Measurements from ENCODE around the gene ZBTB42.

ZBTB42 gene

DNA sequence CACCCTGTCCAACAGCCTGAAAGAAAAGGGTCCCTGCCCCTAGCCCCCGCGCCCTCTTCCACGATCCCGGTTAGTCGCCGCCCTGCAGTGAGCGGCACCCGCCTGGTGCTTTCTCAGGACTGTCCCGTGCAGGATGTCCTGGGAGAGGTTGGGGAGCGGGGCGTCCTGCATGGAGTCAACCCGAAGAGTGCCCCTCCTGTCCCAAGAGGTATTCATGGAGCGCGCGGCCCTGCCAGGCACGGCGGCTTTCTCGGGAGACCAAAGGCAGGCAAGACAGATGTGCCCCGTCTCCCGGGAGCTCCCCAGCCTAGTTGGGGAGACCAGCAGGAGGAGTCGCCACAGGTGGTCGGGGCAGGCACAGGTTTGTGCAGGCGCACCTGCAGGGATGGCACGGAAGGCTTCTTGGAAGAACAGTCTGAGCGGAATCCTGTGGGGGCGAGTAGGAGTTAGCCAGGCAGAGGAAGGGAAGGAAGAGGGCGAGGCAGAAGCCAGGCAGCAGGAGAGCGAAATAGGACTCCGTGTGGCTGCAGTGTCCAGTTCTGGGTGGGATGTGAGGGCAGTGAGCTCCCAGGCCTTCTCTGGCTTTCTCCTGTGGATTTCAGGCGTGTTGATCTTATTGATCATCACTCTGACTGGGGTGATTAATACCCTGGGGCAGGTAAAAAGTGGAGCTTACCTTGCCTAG is 47.2 kb upstream of the ZBTB42 start:
- TF ChIP-seq EGR1 (IDR thresholded peaks at IDR 0.05): no peak
- TF ChIP-seq TAF1 (IDR thresholded peaks at IDR 0.05; ENCODE audit: low read depth): no peak
- no peak for TF ChIP-seq RAD21 (IDR thresholded peaks at IDR 0.05; ENCODE audit: low read depth)
- no peak for TF ChIP-seq NFIC (IDR thresholded peaks at IDR 0.05)
- TF ChIP-seq EP300 (IDR thresholded peaks at IDR 0.05; ENCODE audit: borderline replicate concordance): no peak
- TF ChIP-seq ZBTB7A (IDR thresholded peaks at IDR 0.05; ENCODE audit: low read depth): no peak
- no peak for TF ChIP-seq CREB1 (IDR thresholded peaks at IDR 0.05; ENCODE audit: low read depth)
- no peak for TF ChIP-seq YY1 (IDR thresholded peaks at IDR 0.05; ENCODE audit: low read depth)
- TF ChIP-seq TCF12 (IDR thresholded peaks at IDR 0.05; ENCODE audit: low read depth): no peak
- TF ChIP-seq, protein P1, sequence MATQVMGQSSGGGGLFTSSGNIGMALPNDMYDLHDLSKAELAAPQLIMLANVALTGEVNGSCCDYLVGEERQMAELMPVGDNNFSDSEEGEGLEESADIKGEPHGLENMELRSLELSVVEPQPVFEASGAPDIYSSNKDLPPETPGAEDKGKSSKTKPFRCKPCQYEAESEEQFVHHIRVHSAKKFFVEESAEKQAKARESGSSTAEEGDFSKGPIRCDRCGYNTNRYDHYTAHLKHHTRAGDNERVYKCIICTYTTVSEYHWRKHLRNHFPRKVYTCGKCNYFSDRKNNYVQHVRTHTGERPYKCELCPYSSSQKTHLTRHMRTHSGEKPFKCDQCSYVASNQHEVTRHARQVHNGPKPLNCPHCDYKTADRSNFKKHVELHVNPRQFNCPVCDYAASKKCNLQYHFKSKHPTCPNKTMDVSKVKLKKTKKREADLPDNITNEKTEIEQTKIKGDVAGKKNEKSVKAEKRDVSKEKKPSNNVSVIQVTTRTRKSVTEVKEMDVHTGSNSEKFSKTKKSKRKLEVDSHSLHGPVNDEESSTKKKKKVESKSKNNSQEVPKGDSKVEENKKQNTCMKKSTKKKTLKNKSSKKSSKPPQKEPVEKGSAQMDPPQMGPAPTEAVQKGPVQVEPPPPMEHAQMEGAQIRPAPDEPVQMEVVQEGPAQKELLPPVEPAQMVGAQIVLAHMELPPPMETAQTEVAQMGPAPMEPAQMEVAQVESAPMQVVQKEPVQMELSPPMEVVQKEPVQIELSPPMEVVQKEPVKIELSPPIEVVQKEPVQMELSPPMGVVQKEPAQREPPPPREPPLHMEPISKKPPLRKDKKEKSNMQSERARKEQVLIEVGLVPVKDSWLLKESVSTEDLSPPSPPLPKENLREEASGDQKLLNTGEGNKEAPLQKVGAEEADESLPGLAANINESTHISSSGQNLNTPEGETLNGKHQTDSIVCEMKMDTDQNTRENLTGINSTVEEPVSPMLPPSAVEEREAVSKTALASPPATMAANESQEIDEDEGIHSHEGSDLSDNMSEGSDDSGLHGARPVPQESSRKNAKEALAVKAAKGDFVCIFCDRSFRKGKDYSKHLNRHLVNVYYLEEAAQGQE (IDR thresholded peaks at IDR 0.05; ENCODE audit: low read depth): no peak
- no peak for TF ChIP-seq MAX (IDR thresholded peaks at IDR 0.05)
- no peak for TF ChIP-seq CEBPB (IDR thresholded peaks at IDR 0.05)
- TF ChIP-seq TEAD4 (IDR thresholded peaks at IDR 0.05): no peak
- no peak for TF ChIP-seq FOXM1 (IDR thresholded peaks at IDR 0.05; ENCODE audit: borderline replicate concordance, low read depth)
- TF ChIP-seq, protein P2, sequence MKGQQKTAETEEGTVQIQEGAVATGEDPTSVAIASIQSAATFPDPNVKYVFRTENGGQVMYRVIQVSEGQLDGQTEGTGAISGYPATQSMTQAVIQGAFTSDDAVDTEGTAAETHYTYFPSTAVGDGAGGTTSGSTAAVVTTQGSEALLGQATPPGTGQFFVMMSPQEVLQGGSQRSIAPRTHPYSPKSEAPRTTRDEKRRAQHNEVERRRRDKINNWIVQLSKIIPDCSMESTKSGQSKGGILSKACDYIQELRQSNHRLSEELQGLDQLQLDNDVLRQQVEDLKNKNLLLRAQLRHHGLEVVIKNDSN (IDR thresholded peaks at IDR 0.05): no peak

GRCh38 chr14:104754213-104754851 is 46.6 kb upstream of the ZBTB42 start:
- TF ChIP-seq ZBTB7A (IDR thresholded peaks at IDR 0.05; ENCODE audit: low read depth): no peak
- no peak for TF ChIP-seq TCF12 (IDR thresholded peaks at IDR 0.05; ENCODE audit: low read depth)
- TF ChIP-seq YY1 (IDR thresholded peaks at IDR 0.05; ENCODE audit: low read depth): no peak
- TF ChIP-seq TEAD4 (IDR thresholded peaks at IDR 0.05): no peak
- TF ChIP-seq FOXM1 (IDR thresholded peaks at IDR 0.05; ENCODE audit: borderline replicate concordance, low read depth): no peak
- TF ChIP-seq CREB1 (IDR thresholded peaks at IDR 0.05; ENCODE audit: low read depth): no peak
- TF ChIP-seq RAD21 (IDR thresholded peaks at IDR 0.05; ENCODE audit: low read depth): no peak
- TF ChIP-seq EP300 (IDR thresholded peaks at IDR 0.05; ENCODE audit: borderline replicate concordance): no peak
- TF ChIP-seq, protein P1 (IDR thresholded peaks at IDR 0.05; ENCODE audit: low read depth): no peak
- no peak for TF ChIP-seq MAX (IDR thresholded peaks at IDR 0.05)
- no peak for TF ChIP-seq CEBPB (IDR thresholded peaks at IDR 0.05)
- TF ChIP-seq TAF1 (IDR thresholded peaks at IDR 0.05; ENCODE audit: low read depth): no peak
- TF ChIP-seq EGR1 (IDR thresholded peaks at IDR 0.05): no peak
- no peak for TF ChIP-seq NFIC (IDR thresholded peaks at IDR 0.05)
- TF ChIP-seq, protein P2 (IDR thresholded peaks at IDR 0.05): no peak

GRCh38 chr14:104755621-104756020 is 45.3 kb upstream of the ZBTB42 start:
- no peak for TF ChIP-seq RAD21 (IDR thresholded peaks at IDR 0.05; ENCODE audit: low read depth)
- TF ChIP-seq, protein P2 (IDR thresholded peaks at IDR 0.05): no peak
- TF ChIP-seq CREB1 (IDR thresholded peaks at IDR 0.05; ENCODE audit: low read depth): no peak
- TF ChIP-seq YY1 (IDR thresholded peaks at IDR 0.05; ENCODE audit: low read depth): no peak
- no peak for TF ChIP-seq NFIC (IDR thresholded peaks at IDR 0.05)
- no peak for TF ChIP-seq TAF1 (IDR thresholded peaks at IDR 0.05; ENCODE audit: low read depth)
- TF ChIP-seq ZBTB7A (IDR thresholded peaks at IDR 0.05; ENCODE audit: low read depth): no peak
- no peak for TF ChIP-seq FOXM1 (IDR thresholded peaks at IDR 0.05; ENCODE audit: borderline replicate concordance, low read depth)
- TF ChIP-seq CEBPB (IDR thresholded peaks at IDR 0.05): no peak
- TF ChIP-seq EGR1 (IDR thresholded peaks at IDR 0.05): no peak
- no peak for TF ChIP-seq TEAD4 (IDR thresholded peaks at IDR 0.05)
- no peak for TF ChIP-seq EP300 (IDR thresholded peaks at IDR 0.05; ENCODE audit: borderline replicate concordance)
- no peak for TF ChIP-seq TCF12 (IDR thresholded peaks at IDR 0.05; ENCODE audit: low read depth)
- TF ChIP-seq, protein P1 (IDR thresholded peaks at IDR 0.05; ENCODE audit: low read depth): no peak
- no peak for TF ChIP-seq MAX (IDR thresholded peaks at IDR 0.05)

Measured in Ishikawa (cell line).